HG02588 (cell line): ENCODE measurements around the gene UGT1A9.

Experiments
- ATAC-seq: cut with Tn5 transposase; IDR thresholded peaks from one replicate; pipeline ENCODE4 v1.9.1; 2021; ENCODE audit warnings: mild to moderate bottlenecking, moderate library complexity; ENCODE audit not compliant: unreplicated experiment

Gene UGT1A9

GRCh38 chr2:233756429-233757081, 84.9 kb downstream of the UGT1A9 start:
- ATAC-seq, result no peak

DNA sequence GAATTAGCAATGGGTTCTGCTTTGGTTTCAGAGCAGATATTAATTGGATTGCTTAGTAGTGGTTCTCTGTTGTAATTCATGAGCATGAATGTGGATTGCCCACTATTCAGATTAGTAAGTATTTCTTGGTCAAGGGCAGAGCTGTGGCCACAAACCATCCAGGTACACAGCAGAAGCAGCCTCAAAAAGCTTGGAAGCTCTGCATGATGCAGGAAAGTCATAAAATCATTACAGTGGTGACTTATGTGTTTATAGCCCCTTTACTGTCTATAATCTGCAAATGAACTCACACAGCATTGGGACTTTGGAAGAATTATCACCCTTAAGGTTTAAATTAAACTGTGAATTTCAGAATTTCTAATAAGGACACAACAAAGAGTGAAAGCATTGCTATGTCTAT, 86.4 kb downstream of the UGT1A9 start:
- no peak for ATAC-seq

DNA sequence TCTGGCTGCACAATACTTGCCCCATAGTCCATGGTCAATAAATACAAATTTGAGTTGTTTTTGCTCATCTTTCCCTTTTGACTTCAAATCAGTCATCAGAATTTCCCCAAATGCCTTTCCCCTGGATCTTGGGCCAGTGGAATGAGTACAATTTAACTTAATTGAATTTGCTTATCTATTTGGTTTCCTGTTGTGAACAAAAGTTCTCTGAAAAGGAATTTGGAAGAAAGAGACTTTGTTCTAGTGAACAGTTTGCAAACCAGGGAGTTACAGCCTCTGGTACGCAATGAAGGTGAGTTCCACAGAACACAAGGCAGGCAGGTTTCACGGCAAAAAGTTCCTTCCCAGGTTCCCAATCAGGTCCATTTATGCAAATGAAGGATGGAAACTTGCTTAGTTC, 87.2 kb downstream of the UGT1A9 start:
- no peak for ATAC-seq

DNA sequence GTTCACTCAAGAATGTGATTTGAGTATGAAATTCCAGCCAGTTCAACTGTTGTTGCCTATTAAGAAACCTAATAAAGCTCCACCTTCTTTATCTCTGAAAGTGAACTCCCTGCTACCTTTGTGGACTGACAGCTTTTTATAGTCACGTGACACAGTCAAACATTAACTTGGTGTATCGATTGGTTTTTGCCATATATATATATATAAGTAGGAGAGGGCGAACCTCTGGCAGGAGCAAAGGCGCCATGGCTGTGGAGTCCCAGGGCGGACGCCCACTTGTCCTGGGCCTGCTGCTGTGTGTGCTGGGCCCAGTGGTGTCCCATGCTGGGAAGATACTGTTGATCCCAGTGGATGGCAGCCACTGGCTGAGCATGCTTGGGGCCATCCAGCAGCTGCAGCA, 88.3 kb downstream of the UGT1A9 start, which contains the start of gene UGT1A1:
UGT1A1 (plus strand) TSS at position 228 of the 400 bp plus-strand sequence; CDS start at position 246, 18 bp downstream.
- ATAC-seq, result no peak

DNA sequence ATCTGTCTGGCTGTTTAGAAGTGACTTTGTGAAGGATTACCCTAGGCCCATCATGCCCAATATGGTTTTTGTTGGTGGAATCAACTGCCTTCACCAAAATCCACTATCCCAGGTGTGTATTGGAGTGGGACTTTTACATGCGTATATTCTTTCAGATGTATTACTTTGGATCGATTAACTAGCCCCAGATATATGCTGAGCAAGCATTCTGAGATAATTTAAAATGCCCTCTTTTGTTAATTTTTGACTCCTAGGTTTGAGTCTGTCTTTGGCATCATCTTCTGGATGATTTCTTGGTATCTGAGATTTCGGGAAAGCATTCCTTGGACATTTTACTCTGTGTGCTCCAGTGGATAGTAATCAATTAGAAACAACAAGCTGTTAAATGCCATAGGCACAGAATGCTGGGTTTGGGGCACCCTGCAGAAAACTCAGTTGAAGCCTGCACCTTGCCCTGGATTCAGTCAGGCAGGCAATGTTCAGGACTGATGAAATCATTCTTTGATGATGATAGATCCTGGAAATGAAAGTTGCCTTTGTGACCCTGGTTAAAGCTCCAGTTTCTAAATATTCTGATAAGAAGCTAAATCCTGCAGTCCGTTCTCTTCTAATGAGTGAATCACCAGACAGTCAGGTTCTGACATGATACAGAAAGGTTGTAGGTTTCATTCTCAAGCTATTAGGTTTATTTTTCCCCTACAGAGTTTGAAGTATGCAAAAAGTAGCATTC, 89.5 kb downstream of the UGT1A9 start:
- ATAC-seq, result no peak

- no peak for ATAC-seq
Observed at GRCh38 chr2:233764264-233764663, 92.6 kb downstream of the UGT1A9 start.

- no peak for ATAC-seq
Observed at GRCh38 chr2:233764761-233765160, 93.1 kb downstream of the UGT1A9 start.

- no peak for ATAC-seq
Observed at GRCh38 chr2:233766416-233766815, 94.7 kb downstream of the UGT1A9 start.

- no peak for ATAC-seq
Observed at GRCh38 chr2:233768076-233768475, 96.4 kb downstream of the UGT1A9 start.

DNA sequence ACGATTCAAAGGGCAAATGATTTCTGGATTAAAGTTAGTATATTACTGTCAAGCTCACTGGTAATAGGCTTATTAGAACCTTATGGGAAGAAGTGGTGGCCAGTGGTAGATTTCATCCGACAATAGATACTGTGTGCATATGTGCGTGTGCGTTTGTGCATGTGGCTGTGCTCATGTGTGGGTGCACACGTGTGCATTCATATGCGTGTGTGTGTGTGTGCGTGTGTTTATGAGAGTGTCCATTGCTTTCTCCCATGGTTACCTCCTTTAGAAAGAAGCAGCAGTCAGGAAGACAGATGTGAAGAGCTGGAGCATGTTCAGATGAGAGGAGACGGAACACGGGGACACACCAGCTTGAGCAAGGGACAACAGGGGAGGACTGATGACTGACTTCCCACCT, 97.6 kb downstream of the UGT1A9 start:
- ATAC-seq, result no peak

GRCh38 chr2:233772153-233772552, 100.5 kb downstream of the UGT1A9 start:
- no peak for ATAC-seq

GRCh38 chr2:233772583-233772982, 100.9 kb downstream of the UGT1A9 start:
- no peak for ATAC-seq

- ATAC-seq, result no peak
Observed at GRCh38 chr2:233773854-233774253, 102.2 kb downstream of the UGT1A9 start.

DNA sequence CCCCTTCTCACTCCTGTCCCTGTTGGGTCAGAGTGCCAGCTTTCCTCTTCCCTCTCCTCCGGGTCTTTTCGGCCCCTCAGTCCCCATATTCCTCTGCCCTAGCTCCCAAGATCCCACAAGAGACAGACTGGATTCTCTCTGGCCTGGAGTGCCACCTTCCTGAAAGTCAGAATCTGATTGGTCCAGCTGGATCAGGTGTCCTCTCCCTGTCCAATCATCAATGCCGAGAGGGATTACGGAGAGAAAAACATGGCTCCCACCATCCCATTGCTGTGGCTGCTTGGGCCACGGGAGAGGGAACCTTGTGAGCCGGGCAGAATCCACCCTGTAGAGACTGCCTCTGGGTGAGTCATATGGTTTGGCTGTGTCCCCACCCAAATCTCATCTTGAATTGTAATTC, 103.7 kb downstream of the UGT1A9 start:
- ATAC-seq, result no peak

GRCh38 chr2:233778030-233778429, 106.3 kb downstream of the UGT1A9 start, which contains the start of gene MROH2A:
Gene MROH2A (plus strand): TSS chr2:233778330. CDS start chr2:233779359, 1,029 bp downstream.
- ATAC-seq, result no peak

- ATAC-seq, result no peak
Observed at GRCh38 chr2:233779722-233780121, 108.0 kb downstream of the UGT1A9 start.

DNA sequence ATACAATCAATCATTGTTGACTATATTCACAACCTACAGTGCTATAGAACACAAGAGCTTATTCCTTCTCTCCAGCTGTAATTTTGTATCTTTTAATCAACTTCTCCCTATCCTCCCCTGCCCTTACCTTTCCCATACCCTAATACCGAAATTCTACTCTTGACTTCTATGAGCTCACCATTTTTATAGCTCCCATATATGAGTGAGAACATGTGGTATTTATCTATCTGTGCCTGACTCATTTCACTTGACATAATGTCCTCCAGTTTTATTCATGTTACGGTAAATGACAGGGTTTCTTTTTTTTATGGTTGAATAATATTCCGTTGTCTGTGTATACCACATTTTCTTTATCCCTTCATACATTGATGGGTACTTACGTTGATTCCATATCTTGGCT, 109.1 kb downstream of the UGT1A9 start:
- no peak for ATAC-seq

DNA sequence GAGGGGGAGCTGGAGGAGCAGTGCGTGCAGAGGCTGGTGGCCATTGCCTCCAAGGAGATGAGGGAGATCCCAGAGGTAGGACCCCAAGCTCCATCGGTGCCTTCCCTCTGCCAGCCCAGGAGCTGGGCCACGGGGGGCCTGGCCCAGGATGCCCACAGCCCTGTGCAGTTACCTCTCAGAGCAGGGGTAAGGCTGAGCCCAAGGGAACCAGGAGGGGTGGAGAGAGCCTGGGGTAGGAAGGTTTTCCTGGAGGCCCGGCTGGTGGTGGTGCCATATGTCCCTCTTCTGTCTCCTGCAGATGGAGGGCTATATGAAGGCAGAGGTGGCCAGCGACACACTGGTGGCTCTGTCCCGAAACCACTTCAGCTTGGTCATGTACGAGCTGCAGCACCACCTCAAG, 117.9 kb downstream of the UGT1A9 start:
- no peak for ATAC-seq

DNA sequence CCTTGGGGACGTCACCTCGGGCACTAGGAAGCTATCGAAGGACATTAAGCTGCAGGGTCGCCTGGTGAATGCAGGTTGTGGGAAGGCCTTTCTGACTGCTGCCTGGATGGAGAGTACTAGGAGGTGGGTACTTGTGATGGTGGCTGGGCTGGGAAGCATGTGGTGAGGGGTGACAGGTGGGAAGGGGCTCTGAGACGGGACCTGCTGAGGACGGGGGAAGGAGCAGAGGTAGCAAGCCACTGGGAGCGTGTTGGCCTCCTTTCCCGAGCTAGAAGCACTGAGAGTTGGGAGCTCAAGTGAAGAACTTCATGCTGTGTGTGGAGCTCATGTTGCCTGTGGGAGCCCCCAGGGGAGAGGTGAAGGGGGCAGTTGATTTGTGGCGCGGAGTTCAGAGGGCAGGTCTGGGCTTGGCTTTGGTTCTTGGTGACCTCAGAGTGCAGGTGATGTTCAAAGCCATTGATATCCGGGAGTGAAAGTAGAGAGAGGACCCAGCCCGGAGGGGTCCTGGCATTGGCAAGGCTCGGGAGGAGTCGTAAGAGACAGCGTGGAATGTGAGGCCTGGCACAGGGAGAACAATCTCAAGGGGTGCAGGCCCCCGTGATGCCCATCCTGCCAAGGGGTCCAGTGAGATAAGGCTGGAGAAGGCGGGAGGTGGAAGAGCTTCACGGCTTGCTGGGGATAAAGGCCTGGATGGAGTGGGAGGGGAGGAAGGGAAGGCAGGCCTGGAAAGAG, 119.6 kb downstream of the UGT1A9 start:
- ATAC-seq, result no peak

DNA sequence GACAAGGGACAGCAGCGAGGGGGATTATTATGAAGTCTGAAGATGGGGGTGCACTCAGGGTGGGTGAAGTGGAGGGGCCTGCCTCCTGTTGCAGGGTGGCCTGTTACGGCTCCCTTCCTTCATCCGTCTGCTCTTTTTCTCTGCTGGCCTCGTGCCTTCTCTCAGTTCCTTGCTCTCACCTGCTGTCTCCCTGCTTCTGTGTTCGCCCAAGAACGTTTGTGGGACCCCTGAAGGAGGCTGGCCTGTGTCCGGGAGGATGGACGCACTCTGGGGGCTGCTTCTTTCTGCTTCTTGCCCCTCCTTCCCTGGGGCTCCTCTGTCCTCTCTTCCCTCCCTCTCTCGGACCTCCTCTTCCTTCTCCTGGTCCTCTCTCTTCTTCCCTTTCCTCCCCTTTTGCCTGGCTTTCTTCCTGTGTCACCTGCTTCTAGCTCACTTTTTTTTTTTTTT, 120.2 kb downstream of the UGT1A9 start:
- no peak for ATAC-seq

DNA sequence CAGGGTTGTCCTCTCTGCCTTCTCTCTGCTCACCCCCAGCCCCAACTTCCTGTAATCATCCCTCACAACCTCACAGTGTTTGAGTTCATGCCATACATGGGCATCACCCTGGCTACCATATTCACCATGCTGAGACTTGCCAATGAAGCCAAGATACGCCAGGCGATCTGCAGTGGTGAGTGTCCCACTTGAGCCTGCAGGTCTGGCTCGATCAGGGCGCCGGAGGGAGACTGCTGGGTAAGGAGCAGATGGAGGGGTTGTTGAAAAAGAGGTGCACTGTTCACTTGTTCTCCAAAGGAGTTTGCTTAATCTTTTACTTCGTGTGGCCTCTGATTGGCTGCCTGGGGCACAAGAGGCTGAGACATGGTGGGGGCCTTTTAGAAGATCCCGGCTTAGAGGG, 121.0 kb downstream of the UGT1A9 start:
- no peak for ATAC-seq
